GM19455 (cell line): Measurements from ENCODE around the gene CSMD2.

Experiments
- ATAC-seq: cut with Tn5 transposase; IDR thresholded peaks from one replicate; pipeline ENCODE4 v1.9.1; 2021; ENCODE audit not compliant: unreplicated experiment

The CSMD2 gene

GRCh38 chr1:33696311-33696710 lies 468.7 kb downstream of the CSMD2 start:
- ATAC-seq = no peak

GRCh38 chr1:33692206-33693188 lies 472.5 kb downstream of the CSMD2 start:
- ATAC-seq = no peak

GRCh38 chr1:33687000-33687399 lies 478.0 kb downstream of the CSMD2 start:
- no peak for ATAC-seq

- ATAC-seq = no peak
These were observed 478.5 kb downstream of the CSMD2 start for GRCh38 chr1:33686551-33686950.

GRCh38 chr1:33685256-33685655 lies 479.8 kb downstream of the CSMD2 start:
- no peak for ATAC-seq

GRCh38 chr1:33684396-33685179 lies 480.4 kb downstream of the CSMD2 start:
- no peak for ATAC-seq

- ATAC-seq = no peak
These were observed 481.1 kb downstream of the CSMD2 start for GRCh38 chr1:33683913-33684312.

- no peak for ATAC-seq
These were observed 482.7 kb downstream of the CSMD2 start for GRCh38 chr1:33682371-33682770.

- ATAC-seq = no peak
These were observed 484.7 kb downstream of the CSMD2 start for GRCh38 chr1:33680281-33680840.

- no peak for ATAC-seq
These were observed 494.5 kb downstream of the CSMD2 start for GRCh38 chr1:33670567-33670966.

GRCh38 chr1:33668695-33669094 lies 496.3 kb downstream of the CSMD2 start:
- ATAC-seq = no peak

- ATAC-seq = no peak
These were observed 497.4 kb downstream of the CSMD2 start for GRCh38 chr1:33667386-33668282.

- no peak for ATAC-seq
These were observed 498.4 kb downstream of the CSMD2 start for GRCh38 chr1:33666616-33667015.

- ATAC-seq = no peak
These were observed 503.1 kb downstream of the CSMD2 start for GRCh38 chr1:33661811-33662454.

- no peak for ATAC-seq
These were observed 504.1 kb downstream of the CSMD2 start for GRCh38 chr1:33660956-33661355.

GRCh38 chr1:33660244-33660643 lies 504.8 kb downstream of the CSMD2 start:
- ATAC-seq = no peak

GRCh38 chr1:33659641-33660040 lies 505.4 kb downstream of the CSMD2 start:
- ATAC-seq = no peak

- no peak for ATAC-seq
These were observed 507.2 kb downstream of the CSMD2 start for GRCh38 chr1:33657833-33658232.

GRCh38 chr1:33656467-33657005 lies 508.5 kb downstream of the CSMD2 start:
- no peak for ATAC-seq

- ATAC-seq = no peak
These were observed 509.5 kb downstream of the CSMD2 start for GRCh38 chr1:33655496-33655895.
